HUES48 (cell line): ENCODE results near the gene S100P.

Experiments used
- H3K27ac ChIP-seq: one replicate; pipeline ENCODE4 v1.7.0; 2013; ENCODE audit warnings: low read depth, low read length, inconsistent platforms
- H3K27me3 ChIP-seq: 2 replicates; pipeline ENCODE4 v1.6.1; 2013; ENCODE audit warnings: mild to moderate bottlenecking, low read length; ENCODE audit not compliant: control insufficient read depth, insufficient read depth
- H3K36me3 ChIP-seq: 2 replicates; pipeline ENCODE4 v1.6.1; 2013; ENCODE audit warnings: low read length; ENCODE audit not compliant: control insufficient read depth, insufficient read depth
- H3K4me1 ChIP-seq: 2 replicates; pipeline ENCODE4 v1.6.1; 2013; ENCODE audit warnings: mild to moderate bottlenecking, low read length; ENCODE audit not compliant: control insufficient read depth, insufficient read depth
- H3K4me3 ChIP-seq: 2 replicates; pipeline ENCODE4 v1.5.1; 2013; ENCODE audit warnings: mild to moderate bottlenecking, low read depth, low read length
- H3K9ac ChIP-seq: 2 replicates; pipeline ENCODE4 v1.6.1; 2013; ENCODE audit warnings: mild to moderate bottlenecking, low read depth, low read length, moderate library complexity
- H3K9me3 ChIP-seq: 2 replicates; pipeline ENCODE4 v1.6.1; 2013; ENCODE audit warnings: low read length; ENCODE audit not compliant: control insufficient read depth, insufficient read depth

S100P gene

GRCh38 chr4:6740347-6740746, 46.7 kb downstream of the S100P start:
- Histone ChIP-seq H3K27ac (no peak overlapping the region), H3K9ac (no peak overlapping the region), H3K9me3 (no peaks in the 10 kb centered on the region; the same call in 1 of the 2 replicates), H3K27me3 (no peaks in the 10 kb centered on the region), H3K4me1 (no peaks in the 10 kb centered on the region), H3K4me3 (no peak overlapping the region), H3K36me3 (no peaks in the 10 kb centered on the region)

- Histone ChIP-seq H3K9ac (no peak overlapping the region), H3K9me3 (no peaks in the 10 kb centered on the region; the same call in 1 of the 2 replicates), H3K36me3 (no peaks in the 10 kb centered on the region), H3K4me3 (no peak overlapping the region), H3K27me3 (no peaks in the 10 kb centered on the region), H3K27ac (no peak overlapping the region), H3K4me1 (no peaks in the 10 kb centered on the region)
Measured at GRCh38 chr4:6742507-6742906, 48.8 kb downstream of the S100P start.

- Histone ChIP-seq H3K4me3 (no peak overlapping the region), H3K4me1 (no peaks in the 10 kb centered on the region), H3K9me3 (no peaks in the 10 kb centered on the region; the same call in 1 of the 2 replicates), H3K9ac (no peak overlapping the region), H3K36me3 (no peaks in the 10 kb centered on the region), H3K27ac (no peak overlapping the region), H3K27me3 (no peaks in the 10 kb centered on the region)
Measured at GRCh38 chr4:6742989-6743388, 49.3 kb downstream of the S100P start.
